GM19395 (cell line): ENCODE measurements around the gene OSBP2.

Experiments
- ATAC-seq: cut with Tn5 transposase; IDR thresholded peaks from one replicate; pipeline ENCODE4 v1.9.1; 2021; ENCODE audit warnings: mild to moderate bottlenecking, moderate library complexity; ENCODE audit not compliant: unreplicated experiment

Gene OSBP2

DNA sequence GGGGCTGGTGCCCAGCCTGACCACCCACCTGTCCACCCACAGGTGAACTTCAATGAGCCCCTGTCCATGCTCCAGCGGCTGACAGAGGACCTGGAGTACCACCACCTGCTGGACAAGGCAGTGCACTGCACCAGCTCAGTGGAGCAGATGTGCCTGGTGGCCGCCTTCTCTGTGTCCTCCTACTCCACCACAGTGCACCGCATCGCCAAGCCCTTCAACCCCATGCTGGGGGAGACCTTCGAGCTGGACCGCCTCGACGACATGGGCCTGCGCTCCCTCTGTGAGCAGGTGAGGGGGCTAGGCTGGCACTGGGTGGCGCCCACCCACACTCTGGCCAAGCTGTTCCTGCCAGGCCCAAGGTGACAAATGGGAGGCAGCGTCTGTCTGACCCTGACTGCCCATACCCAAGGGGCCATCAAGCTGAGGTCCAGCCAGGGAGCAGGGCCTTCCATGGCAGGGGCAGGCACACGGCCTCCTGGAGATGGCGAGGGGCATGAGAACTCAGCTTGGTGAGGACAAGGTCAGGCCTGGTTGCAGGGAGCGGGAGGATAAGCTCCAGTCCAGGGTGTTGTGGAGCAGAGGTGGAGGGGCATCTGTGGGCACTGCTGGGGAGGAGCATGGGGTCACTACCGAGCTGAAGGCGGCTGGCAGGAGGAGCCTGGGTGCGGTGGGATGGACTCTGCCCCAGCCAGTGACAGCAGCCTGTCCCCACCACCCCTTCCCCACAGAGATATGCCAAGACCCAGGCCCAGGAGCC, 196.2 kb downstream of the OSBP2 start:
- ATAC-seq: no peak

DNA sequence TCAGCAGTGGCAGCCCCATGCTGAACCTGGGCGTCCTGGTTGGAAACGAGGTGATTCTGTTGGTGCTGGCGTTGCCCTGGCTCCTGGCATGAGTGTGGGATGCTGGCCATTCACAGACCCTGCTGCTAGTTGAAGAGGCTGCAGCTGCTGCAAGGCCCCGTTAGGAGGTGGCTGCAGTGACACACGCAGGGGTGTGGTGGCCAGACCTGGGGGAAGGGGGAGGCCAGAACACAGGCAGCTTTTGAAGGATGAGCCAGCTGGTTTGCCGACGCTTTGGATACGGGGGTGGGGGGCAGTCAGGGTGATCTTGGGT, 196.7 kb downstream of the OSBP2 start:
- no peak for ATAC-seq

GRCh38 chr22:30891781-30892180, 197.1 kb downstream of the OSBP2 start:
- ATAC-seq: no peak

GRCh38 chr22:30892286-30892685, 197.6 kb downstream of the OSBP2 start:
- no peak for ATAC-seq

GRCh38 chr22:30892731-30893221, 198.1 kb downstream of the OSBP2 start:
- no peak for ATAC-seq

DNA sequence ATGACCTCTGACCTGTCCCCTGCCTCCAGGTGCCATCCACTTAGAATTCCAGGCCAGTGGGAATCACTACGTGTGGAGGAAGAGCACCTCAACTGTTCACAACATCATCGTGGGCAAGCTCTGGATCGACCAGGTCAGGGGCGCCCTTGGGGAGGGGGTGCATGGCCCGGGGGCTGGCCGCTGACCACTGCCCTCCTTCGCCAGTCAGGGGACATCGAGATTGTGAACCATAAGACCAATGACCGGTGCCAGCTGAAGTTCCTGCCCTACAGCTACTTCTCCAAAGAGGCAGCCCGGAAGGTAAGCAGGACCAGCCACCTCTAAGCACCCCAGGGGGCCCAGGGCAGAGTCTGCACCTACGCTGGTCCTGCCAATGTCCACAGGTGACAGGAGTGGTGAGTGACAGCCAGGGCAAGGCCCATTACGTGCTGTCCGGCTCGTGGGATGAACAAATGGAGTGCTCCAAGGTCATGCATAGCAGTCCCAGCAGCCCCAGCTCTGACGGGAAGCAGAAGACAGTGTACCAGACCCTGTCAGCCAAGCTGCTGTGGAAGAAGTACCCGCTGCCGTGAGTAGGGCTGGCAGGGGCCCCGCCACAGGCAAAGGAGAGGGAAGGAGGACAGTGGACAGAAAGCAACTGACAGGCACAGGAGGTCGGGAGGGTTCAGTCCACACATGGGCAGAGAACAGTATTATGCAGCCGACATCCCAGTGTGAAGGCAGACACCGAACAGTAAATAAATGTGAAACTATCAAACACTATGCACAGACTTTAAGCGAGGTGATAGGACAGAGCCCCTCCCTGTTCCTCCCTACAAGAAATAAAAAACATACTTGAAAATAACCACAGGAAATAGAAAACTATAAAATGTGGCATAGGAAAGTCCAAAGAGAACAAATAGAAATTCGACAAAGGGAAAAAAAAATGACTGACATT, 199.0 kb downstream of the OSBP2 start:
- ATAC-seq: no peak

DNA sequence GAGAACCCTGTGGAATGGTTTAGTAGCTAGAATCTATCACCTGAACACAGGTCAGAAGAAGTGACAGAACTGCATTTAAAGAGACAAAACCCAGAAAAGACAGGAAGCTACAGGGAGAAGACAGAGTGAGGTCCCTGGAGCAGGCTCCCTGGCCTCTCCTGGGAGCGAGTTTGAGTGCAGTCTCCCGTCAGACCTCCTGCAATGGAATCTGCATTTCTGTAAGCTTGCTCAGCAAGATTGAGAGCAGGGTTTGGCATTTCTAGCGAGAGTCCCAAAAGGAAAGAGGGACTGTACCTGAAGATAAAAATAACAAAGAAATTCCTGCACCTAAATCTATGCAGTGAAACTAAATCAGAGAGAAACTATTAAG, 199.7 kb downstream of the OSBP2 start:
- ATAC-seq: no peak

- no peak for ATAC-seq
These were observed 208.1 kb downstream of the OSBP2 start for GRCh38 chr22:30902496-30903357.

DNA sequence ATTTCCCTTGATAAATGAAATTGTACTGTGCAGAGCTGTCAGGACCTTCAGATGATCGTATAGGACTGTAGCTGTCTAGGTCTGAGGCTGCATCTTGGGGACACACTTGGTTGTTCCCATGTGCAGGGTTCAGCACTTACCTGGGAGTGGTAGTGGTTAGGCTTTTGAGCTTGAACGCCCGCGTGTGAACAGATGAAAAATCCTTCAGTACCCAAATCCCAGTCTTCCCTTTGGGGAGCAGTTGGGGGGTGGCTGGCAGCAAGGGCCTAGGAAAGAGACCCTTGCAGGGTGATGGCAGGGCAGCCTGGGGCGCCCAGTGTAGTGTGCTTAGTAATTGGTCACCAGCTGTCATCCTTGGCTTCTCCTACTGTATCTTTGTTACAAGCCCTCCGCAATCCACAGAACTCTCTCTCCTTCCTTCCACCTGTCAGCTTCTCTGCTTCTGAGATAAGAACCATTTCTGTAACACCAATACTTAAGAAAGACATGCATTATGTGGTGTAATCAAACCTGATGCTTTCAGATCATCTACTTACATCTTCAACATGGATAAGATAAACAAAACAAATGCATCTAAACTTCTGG, 209.3 kb downstream of the OSBP2 start:
- no peak for ATAC-seq

DNA sequence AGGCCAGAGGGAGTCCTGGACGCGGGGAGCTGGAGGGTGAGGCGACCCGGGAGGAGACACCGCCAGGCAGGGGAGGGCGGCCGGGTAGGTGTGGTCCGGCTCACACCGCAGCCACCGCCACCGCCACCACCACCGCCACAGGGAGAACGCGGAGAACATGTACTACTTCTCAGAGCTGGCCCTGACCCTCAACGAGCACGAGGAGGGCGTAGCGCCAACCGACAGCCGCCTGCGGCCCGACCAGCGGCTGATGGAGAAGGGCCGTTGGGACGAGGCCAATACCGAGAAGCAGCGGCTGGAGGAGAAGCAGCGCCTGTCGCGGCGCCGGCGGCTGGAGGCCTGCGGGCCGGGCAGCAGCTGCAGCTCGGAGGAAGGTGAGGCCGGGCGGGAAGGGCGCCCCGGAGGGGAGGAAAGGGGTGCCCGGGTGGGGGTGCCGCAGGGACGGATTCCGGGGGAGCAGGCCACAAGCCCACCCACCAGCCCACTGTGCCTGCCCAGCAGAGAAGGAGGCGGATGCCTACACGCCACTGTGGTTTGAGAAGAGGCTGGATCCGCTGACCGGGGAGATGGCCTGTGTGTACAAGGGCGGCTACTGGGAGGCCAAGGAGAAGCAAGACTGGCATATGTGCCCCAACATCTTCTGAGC, 211.1 kb downstream of the OSBP2 start:
- ATAC-seq: no peak

DNA sequence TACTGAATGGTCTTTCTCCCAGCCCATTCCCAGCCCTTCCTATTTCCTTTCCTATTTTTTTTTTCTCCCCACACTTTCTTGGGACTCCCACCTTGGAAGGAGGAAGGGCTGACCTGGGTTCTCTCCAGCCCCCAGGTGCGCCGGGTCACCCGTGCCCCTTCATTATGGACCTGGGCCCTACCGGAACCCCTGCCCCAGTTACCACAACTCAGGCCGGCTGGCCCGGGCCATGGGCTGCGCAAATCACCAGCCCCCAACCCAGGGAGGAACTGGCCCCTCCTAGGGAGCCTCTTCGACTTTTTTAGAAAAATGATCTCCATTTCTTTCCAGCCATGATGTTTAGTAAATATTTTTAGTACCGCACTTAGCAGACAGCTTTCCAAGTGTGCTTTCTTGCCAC, 211.7 kb downstream of the OSBP2 start:
- ATAC-seq: no peak

DNA sequence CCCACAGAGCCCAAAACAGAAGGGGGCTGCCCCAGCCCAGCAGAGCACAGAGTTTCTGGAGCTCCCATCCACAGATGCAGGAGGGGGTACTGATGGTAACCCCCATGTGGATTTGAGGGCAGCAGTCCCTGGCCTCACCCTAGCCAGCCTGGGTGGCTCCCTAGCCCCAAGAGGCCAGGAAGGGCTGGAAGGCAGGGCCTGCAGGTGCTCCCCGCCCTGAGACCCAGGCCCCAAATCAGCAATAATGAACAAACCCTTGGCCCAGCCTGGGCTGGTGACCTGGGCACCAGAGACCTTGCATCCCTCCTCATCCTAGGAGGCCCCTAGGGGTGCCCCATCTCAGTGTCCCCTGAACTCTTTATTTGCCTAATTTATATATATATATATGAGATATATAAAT, 212.3 kb downstream of the OSBP2 start:
- ATAC-seq: no peak

DNA sequence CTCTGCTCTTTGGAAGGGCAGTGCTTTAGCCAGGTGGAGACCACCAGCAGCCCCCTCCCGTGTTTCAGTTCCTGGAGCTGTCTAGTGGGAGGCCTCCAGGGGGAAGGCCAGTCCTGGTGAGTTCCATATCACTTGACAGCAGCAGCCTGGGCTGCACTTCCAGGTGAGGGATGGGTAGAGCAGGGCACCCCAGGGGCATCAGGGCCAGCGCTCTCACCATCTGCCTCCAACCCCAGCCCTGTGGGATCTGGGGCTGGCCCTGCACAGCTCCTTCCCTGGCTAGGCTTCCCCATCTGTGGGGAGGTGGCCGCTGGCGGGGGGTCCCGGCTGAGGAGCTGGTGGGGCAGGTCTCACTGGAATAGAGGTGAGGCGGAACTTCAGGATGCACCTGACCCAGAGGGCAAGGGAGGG, 213.4 kb downstream of the OSBP2 start:
- no peak for ATAC-seq

DNA sequence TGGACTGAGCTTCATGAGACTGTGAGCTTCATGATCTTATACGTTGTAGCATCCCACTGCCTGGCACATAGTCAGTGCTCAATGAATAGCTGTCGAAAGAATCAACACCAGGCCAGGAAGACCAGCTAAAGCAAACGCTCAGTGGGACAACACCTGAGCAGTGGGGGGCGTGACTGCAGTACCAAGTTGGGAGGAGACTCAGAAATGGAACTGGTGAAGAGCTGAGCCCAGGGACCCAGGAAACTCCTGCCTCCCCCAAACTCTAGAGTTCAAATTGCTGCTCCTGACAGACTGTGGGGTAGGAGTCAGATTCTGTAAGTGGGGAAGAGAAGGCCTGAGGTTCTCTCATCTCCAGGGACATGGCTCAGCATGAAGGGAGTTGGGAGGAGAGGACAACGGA, 214.6 kb downstream of the OSBP2 start:
- no peak for ATAC-seq

GRCh38 chr22:30910358-30910757, 215.7 kb downstream of the OSBP2 start:
- no peak for ATAC-seq

- no peak for ATAC-seq
These were observed 224.1 kb downstream of the OSBP2 start for GRCh38 chr22:30918761-30919160.

- ATAC-seq: no peak
These were observed 225.3 kb downstream of the OSBP2 start for GRCh38 chr22:30919973-30920372.

DNA sequence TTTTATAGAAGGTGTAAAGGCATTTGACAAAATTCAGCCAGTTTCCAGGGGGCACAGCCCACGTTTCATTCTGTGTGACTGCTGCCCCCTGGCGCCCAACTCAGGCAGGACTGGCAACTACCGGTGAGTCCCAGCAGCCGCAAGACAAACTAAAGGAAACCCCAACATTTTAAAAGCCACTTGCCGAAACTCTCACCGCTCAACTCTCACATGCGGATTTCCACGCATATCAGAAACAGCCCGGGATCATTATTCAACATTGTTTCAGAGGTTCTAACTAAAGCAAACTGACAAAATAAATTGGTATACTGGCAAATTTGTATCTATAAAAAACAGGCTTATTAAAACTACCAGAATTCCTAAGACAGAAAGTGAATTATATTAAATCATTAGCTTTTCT, 225.7 kb downstream of the OSBP2 start:
- ATAC-seq: no peak

- no peak for ATAC-seq
These were observed 226.4 kb downstream of the OSBP2 start for GRCh38 chr22:30921108-30921507.

- ATAC-seq: no peak
These were observed 227.5 kb downstream of the OSBP2 start for GRCh38 chr22:30922151-30922611.
